GM23248 (cell line): ENCODE results near the gene NCAPD2.

Source experiments
- EZH2 ChIP-seq: fragments of 200-600 bp; sonication (generic); IDR thresholded peaks from 2 replicates; pipeline ENCODE4 v1.6.1; 2018; ENCODE audit warnings: antibody characterized with exemption, mild to moderate bottlenecking; ENCODE audit not compliant: insufficient read depth, poor library complexity, severe bottlenecking
- EZH2phosphoT487 ChIP-seq: fragments of 200-600 bp; sonication (generic); IDR thresholded peaks from 2 replicates; pipeline ENCODE4 v1.6.1; 2018; ENCODE audit warnings: antibody characterized with exemption, moderate library complexity, mild to moderate bottlenecking, low read depth; ENCODE audit not compliant: insufficient read depth

DNA sequence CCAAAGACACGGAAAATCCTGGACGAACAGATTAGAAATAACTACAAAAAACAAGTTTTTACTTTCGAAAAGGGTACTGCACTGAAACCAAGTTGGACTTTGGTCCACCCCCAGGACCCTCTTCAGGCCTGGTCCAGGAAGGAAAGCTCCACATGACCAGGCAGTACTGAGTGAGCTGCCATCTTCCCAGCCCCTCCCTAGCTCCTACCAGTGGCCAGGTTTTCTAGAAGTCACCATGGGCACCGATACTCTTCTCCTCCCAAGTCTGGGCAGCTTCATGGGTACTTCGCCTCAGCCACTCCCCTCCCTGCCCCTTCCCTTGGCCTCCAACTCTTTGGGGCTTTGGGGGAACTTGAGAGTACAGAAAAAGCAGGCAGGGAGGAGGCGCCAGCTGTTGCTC, 30.0 kb upstream of the NCAPD2 start:
- no peak for TF ChIP-seq EZH2phosphoT487
- no peak for TF ChIP-seq EZH2
